ENCODE measurements around the gene MFAP1. TPM values are rescaled to one million over a fixed set of nuclear protein-coding genes. Genes with fewer than 3 reads are reported as not detected.

MFAP1 gene
- total and polyA plus RNA-seq, 8 donors = 5.0 to 11.9 (median 7.5) TPM

DNA sequence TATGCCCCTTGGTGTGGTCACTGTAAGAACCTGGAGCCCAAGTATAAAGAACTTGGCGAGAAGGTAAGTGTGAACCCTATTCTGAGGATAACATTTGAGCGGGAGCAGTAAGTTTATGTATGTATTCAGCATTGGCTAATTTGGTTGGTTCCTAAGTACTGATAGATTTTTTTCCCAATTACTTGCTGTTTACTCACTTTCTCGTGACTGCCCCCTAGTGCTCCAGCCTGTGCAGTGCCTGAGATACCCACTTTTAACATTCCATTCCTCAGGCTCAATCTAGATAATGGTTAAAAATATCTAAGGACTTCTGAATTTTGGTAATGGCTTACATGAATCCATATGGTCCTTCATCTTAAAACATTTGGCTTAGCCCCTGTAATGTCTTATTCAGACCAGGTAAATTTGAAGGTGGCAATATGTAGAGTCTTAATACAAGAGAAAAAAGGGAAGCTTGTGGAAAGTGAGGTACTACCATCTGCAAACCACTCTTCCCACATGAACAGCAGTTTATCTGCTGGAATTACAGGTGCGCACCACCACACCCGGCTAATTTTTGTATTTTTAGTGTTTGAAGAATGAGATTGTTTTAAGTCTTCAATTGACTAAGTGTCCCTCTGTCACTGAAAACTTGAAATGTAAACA lies 54.8 kb downstream of the MFAP1 start:
- 60 to 67% methylated on average over 5 of the region's 5 CpGs for WGBS, 2 donors
- peak; percentile 47 to 88 (median 81) for ATAC-seq
- intact Hi-C loops (cut with DNase I) = no loop called here
- no peaks in the 10 kb centered on the region for H3K4me1 ChIP-seq
- TF ChIP-seq, protein P1, sequence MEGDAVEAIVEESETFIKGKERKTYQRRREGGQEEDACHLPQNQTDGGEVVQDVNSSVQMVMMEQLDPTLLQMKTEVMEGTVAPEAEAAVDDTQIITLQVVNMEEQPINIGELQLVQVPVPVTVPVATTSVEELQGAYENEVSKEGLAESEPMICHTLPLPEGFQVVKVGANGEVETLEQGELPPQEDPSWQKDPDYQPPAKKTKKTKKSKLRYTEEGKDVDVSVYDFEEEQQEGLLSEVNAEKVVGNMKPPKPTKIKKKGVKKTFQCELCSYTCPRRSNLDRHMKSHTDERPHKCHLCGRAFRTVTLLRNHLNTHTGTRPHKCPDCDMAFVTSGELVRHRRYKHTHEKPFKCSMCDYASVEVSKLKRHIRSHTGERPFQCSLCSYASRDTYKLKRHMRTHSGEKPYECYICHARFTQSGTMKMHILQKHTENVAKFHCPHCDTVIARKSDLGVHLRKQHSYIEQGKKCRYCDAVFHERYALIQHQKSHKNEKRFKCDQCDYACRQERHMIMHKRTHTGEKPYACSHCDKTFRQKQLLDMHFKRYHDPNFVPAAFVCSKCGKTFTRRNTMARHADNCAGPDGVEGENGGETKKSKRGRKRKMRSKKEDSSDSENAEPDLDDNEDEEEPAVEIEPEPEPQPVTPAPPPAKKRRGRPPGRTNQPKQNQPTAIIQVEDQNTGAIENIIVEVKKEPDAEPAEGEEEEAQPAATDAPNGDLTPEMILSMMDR (IDR thresholded peaks at IDR 0.05) = peak; percentile 51 to 72 (median 61)
- no peak overlapping the region for H3K27ac ChIP-seq
- H3K9me3 ChIP-seq = no peaks in the 10 kb centered on the region
- DNase-seq = peak in 2 of 6 donors; percentile 48 to 49
- no peak overlapping the region for H3K4me3 ChIP-seq
- FAIRE-seq = peak; percentile 34
- H3K27me3 ChIP-seq = no peaks in the 10 kb centered on the region
- peaks cover 10 to 89% (median 59%) of the 10 kb centered on the region in 3 donors for H3K36me3 ChIP-seq

DNA sequence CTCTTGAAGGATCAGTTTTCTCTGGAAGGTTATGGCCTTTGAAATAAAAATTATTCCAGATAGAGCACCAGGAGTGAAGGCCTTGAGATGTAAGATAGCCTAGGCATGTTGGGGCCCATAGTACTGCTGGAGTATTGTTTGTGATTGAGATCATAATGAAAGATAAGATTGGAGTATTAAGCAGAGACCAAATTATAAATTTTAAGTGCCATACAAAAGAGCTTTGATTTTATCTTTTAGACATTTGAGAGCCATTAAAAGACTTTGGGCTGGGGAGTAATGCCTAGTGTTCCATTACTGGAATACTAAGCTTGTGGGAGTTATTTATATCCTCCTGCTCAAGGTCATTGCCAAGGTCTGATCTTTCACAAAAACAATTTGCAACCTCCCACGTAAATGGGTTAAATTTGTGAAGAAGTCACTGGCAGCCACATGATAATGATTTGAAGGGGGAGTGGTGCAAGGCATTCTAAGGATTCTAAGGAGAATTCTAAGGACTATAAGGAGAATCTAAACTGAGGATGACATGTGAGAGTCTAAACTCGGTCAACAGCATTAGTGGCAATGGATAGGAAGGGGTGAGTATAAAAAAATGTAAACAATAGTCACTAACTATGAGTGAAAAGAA lies 60.6 kb downstream of the MFAP1 start:
- Histone ChIP-seq H3K36me3 (peaks cover 6 to 93% (median 33%) of the 10 kb centered on the region in 3 donors), H3K27ac (no peak overlapping the region), H3K4me3 (no peak overlapping the region), H3K9me3 (no peaks in the 10 kb centered on the region), H3K27me3 (no peaks in the 10 kb centered on the region), H3K4me1 (peaks cover 0 to 2% (median 0%) of the 10 kb centered on the region in 3 donors)
- no peak for ATAC-seq
- FAIRE-seq = no peak
- 48 to 50% methylated on average over 2 of the region's 2 CpGs for WGBS, 2 donors
- TF ChIP-seq, protein P1 (IDR thresholded peaks at IDR 0.05) = no peak
- DNase-seq = no peak
- intact Hi-C loops (cut with DNase I) = no loop called here

DNA sequence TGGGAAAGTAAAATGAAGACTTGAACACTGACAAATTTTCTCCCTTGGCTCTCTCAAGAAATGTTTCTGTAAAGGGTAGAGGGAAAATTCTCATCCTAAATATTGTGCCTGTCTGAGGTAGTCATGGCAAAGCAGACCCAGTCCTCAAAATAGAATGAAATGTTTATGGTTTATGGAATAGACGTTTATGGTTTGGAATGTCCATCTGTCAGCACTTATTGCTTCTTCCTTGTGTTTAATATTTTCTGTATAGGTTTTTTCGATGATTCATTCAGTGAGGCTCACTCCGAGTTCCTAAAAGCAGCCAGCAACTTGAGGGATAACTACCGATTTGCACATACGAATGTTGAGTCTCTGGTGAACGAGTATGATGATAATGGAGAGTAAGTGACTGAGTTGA lies 61.7 kb downstream of the MFAP1 start:
- Histone ChIP-seq H3K9me3 (no peaks in the 10 kb centered on the region), H3K4me1 (peaks cover 0 to 2% (median 0%) of the 10 kb centered on the region in 3 donors), H3K4me3 (no peak overlapping the region), H3K27me3 (no peaks in the 10 kb centered on the region), H3K36me3 (peaks cover 11 to 93% (median 37%) of the 10 kb centered on the region in 3 donors), H3K27ac (no peak overlapping the region)
- ATAC-seq = no peak
- no peak for FAIRE-seq
- 78 to 84% methylated on average over 6 of the region's 6 CpGs for WGBS, 2 donors
- TF ChIP-seq, protein P1 (IDR thresholded peaks at IDR 0.05) = no peak
- intact Hi-C loops (cut with DNase I) = no loop called here
- no peak for DNase-seq

Small RNAs within 50 kb of the gene (microRNA-seq; reads per million reads assigned to microRNA genes)
- 0 to 1.9 reads per million in 2 donors for gene MIR1282

Other genes with a start within 250 kb of the MFAP1 start
- gene PPIP5K1, start 234.5 kb downstream of the MFAP1 start, total RNA-seq = 10 to 100 TPM; 13.3 to 39.9 (median 17.2) TPM
- 10 to 100 TPM; 11.3 to 16.0 TPM for gene PPIP5K1, start 234.5 kb downstream of the MFAP1 start, polyA plus RNA-seq
- 1 to 10 TPM in 5 of 6 donors, under 1 TPM in 1; 0.97 to 3.5 (median 3.1) TPM for gene CKMT1B, start 230.7 kb downstream of the MFAP1 start, total RNA-seq
- gene CKMT1B, start 230.7 kb downstream of the MFAP1 start, polyA plus RNA-seq = 1 to 10 TPM; 2.7 to 8.5 TPM
- under 1 TPM in 5 of 6 donors, not detected in 1; 0.28 to 0.43 (median 0.32) TPM for gene STRC, start 205.9 kb downstream of the MFAP1 start, total RNA-seq
- gene STRC, start 205.9 kb downstream of the MFAP1 start, polyA plus RNA-seq = under 1 TPM; 0.46 to 0.82 TPM
- gene CATSPER2, start 175.8 kb downstream of the MFAP1 start, total RNA-seq = 1 to 10 TPM; 1.2 to 4.2 (median 1.9) TPM
- gene CATSPER2, start 175.8 kb downstream of the MFAP1 start, polyA plus RNA-seq = 1 to 10 TPM; 8.3 to 9.9 TPM
- 1 to 10 TPM in 5 of 6 donors, under 1 TPM in 1; 0.93 to 4.6 (median 3.6) TPM for gene CKMT1A, start 130.8 kb downstream of the MFAP1 start, total RNA-seq
- gene CKMT1A, start 130.8 kb downstream of the MFAP1 start, polyA plus RNA-seq = 1 to 10 TPM; 2.0 to 6.7 TPM
- gene PDIA3, start 78.3 kb downstream of the MFAP1 start, total RNA-seq = 100 to 1,000 TPM; 130 to 290 (median 248) TPM
- 100 to 1,000 TPM; 144 to 189 TPM for gene PDIA3, start 78.3 kb downstream of the MFAP1 start, polyA plus RNA-seq
- 1 to 10 TPM; 1.2 to 3.1 (median 2.0) TPM for gene ELL3, start 47.7 kb downstream of the MFAP1 start, total RNA-seq
- gene ELL3, start 47.7 kb downstream of the MFAP1 start, polyA plus RNA-seq = 1 to 10 TPM; 1.9 to 2.1 TPM
- gene SERF2, start 32.4 kb downstream of the MFAP1 start, total RNA-seq = 100 to 1,000 TPM; 245 to 540 (median 381) TPM
- gene SERF2, start 32.4 kb downstream of the MFAP1 start, polyA plus RNA-seq = 1,000 to 10,000 TPM in 1 of 2 donors, 100 to 1,000 TPM in 1; 943 to 1,722 TPM
- gene SERINC4, start 24.5 kb downstream of the MFAP1 start, total RNA-seq = under 1 TPM in 2 of 6 donors, not detected in 4; 0.14 to 0.22 TPM
- under 1 TPM; 0.23 to 0.47 TPM for gene SERINC4, start 24.5 kb downstream of the MFAP1 start, polyA plus RNA-seq
- gene HYPK, start 24.1 kb downstream of the MFAP1 start, total RNA-seq = 1 to 10 TPM; 3.1 to 7.1 (median 5.1) TPM
- gene HYPK, start 24.1 kb downstream of the MFAP1 start, polyA plus RNA-seq = 10 to 100 TPM in 1 of 2 donors, 1 to 10 TPM in 1; 5.0 to 25.6 TPM
- 1 to 10 TPM; 2.3 to 3.3 (median 2.7) TPM for gene WDR76, start 2.3 kb upstream of the MFAP1 start, total RNA-seq
- 1 to 10 TPM in 1 of 2 donors, under 1 TPM in 1; 0.72 to 1.2 TPM for gene WDR76, start 2.3 kb upstream of the MFAP1 start, polyA plus RNA-seq